Esophagus muscularis mucosa (tissue), 4 donors: ENCODE measurements around the gene CABLES1. TPM values are rescaled to one million over a fixed set of nuclear protein-coding genes. Genes with fewer than 3 reads are reported as not detected.

Experiments
- DNase-seq: peaks from one replicate; pipeline ENCODE4 v3.0.0-alpha.2; 2017; ENCODE audit errors: extremely low spot score
- H3K27ac ChIP-seq, 4 donors: fragments of 200-600 bp; sonication (generic); replicated peaks in 1 of 4; 1 replicate in 3 of 4; 2 replicates in 1 of 4; pipeline ENCODE4 v1.5.1; 2016 to 2019; ENCODE audit warnings: mild to moderate bottlenecking in 1 of 4
- H3K27me3 ChIP-seq, 4 donors: fragments of 200-600 bp; sonication (generic); one replicate each; pipeline versions ENCODE4 v1.5.1 to v1.6.0; 2016 to 2019
- H3K36me3 ChIP-seq, 4 donors: fragments of 200-600 bp; sonication (generic); one replicate each; pipeline ENCODE4 v1.5.1; 2016 to 2019
- H3K4me1 ChIP-seq, 4 donors: fragments of 200-600 bp; sonication (generic); one replicate each; pipeline ENCODE4 v1.5.1; 2016 to 2019
- H3K4me3 ChIP-seq, 4 donors: fragments of 200-600 bp; sonication (generic); 1 replicate in 2 of 4; 2 replicates in 2 of 4; pipeline ENCODE4 v1.5.1; 2016 to 2019; ENCODE audit warnings: mild to moderate bottlenecking in 4 of 4, moderate library complexity in 1 of 4
- H3K9me3 ChIP-seq, 4 donors: fragments of 200-600 bp; sonication (generic); 1 replicate in 3 of 4; 2 replicates in 1 of 4; pipeline ENCODE4 v1.5.1; 2016 to 2019
- CTCF ChIP-seq, 3 experiments: fragments of 200-600 bp in 2 of 3; fragments of 450-650 bp in 1 of 3; sonication (generic) in 2 of 3; IDR thresholded peaks; one replicate each; pipeline ENCODE4 v1.5.1; 2017 to 2019; ENCODE audit warnings: antibody characterized with exemption in 3 of 3, mild to moderate bottlenecking in 2 of 3, moderate library complexity in 1 of 3
- EP300 ChIP-seq: sonication (generic); formaldehyde crosslinking; IDR thresholded peaks from one replicate; pipeline ENCODE4 v1.6.1; 2017; ENCODE audit warnings: antibody characterized with exemption
- POLR2A ChIP-seq: fragments of 450-650 bp; IDR thresholded peaks from one replicate; pipeline ENCODE4 v1.6.1; 2017; ENCODE audit warnings: antibody characterized with exemption, moderate library complexity, mild to moderate bottlenecking, low read depth
- POLR2AphosphoS5 ChIP-seq, 2 donors: sonication (generic); formaldehyde crosslinking; IDR thresholded peaks; one replicate each; pipeline ENCODE4 v1.6.1; 2017; ENCODE audit warnings: antibody characterized with exemption in 2 of 2
- WGBS: methylation state at CpG from one replicate; pipeline ENCODE4 v1.1.5; 2018; 5-methylcytosine and 5-hydroxymethylcytosine counted together
- intact Hi-C: fragments of 100-400 bp; cut with DNase I; formaldehyde crosslinking; loops from one replicate; pipeline ENCODE4 v1.15.1; 2023
- total RNA-seq, 4 donors: library from RNA; depleted of rRNA; stranded (reverse); fragments of >200 nt; gene quantifications; one replicate each; pipeline versions ENCODE4 v1.1.0 to v1.2.1, GENCODE V29; 2016

CABLES1 gene
- total RNA-seq, 4 donors from 2014 or later, result 3.8 to 8.3 (median 6.4) TPM

DNA sequence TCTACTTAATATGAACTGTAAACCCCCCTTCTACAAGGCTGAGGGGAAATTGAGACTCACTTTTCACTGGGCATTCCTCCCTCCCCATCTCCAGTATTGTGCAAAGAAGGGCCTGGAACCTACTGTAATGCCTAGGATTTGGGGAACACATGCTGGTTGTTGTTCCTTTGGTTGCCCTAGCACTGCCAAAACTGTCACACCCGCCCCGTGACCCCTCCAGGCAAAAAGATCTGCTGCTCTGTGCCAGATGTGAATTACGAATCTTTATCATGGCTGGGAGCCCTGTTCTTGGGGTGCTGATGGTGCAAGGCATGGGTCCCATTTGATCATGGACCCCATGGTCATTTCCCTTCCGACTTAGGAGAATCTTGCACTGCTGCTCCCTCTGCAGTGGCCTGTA lies 95.4 kb downstream of the CABLES1 start:
- Histone ChIP-seq H3K4me1 (peaks cover 41 to 62% (median 57%) of the 10 kb centered on the region in 4 donors), H3K9me3 (no peaks in the 10 kb centered on the region), H3K27me3 (no peaks in the 10 kb centered on the region), H3K27ac (peak overlapping the region; percentile 30 to 72 (median 54)), H3K4me3 (no peak overlapping the region), H3K36me3 (no peaks in the 10 kb centered on the region)
- intact Hi-C loops, result loop anchor here (10.0 kb wide), 1 partner anchor 124 kb away; no protein-coding TSS in a partner anchor
- 69% methylated on average over 2 of the region's 4 CpGs for WGBS
- TF ChIP-seq POLR2A (no peak), EP300 (no peak), CTCF (IDR thresholded peaks at IDR 0.05) (no peak), POLR2AphosphoS5 (IDR thresholded peaks at IDR 0.05) (no peak)
- no peak for DNase-seq

DNA sequence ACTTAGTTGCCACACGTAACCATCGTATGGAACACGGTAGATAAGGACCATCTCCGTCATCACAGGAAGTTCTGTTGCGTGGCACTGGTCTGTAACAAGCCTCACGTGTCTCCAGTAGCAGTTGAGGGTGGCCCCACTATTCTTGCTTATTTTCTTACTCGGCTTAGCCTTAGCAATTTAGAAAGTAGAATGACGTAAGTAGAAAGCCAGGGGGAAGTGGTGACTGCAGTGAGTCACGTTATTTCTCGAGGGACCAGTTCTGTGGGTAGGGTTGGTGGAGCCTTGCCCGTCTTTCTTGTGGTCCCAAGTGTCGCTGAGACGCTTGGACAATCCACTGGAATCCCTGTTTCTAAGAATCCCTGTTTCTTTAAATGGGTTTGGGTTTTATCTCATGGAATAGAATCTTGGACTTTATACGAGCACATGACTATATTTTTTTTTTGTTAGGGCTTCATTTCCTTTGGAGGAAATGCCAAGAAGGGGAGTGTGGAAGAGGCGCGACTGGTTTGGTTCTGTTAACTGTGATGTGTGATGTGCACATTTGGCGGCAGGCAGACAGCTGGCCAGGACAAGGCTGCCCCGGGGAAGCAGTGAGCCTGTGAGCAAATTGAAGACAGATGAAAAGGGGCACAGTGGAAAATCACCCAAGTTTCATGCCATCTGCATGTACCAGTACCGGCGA lies 96.2 kb downstream of the CABLES1 start:
- WGBS, result 66% methylated on average over 20 of the region's 20 CpGs
- TF ChIP-seq POLR2AphosphoS5 (IDR thresholded peaks at IDR 0.05) (peak in 1 of 2 donors; percentile 42), POLR2A (no peak)
- no peak for DNase-seq
- Histone ChIP-seq H3K4me1 (peaks cover 33 to 54% (median 49%) of the 10 kb centered on the region in 4 donors), H3K36me3 (no peaks in the 10 kb centered on the region), H3K9me3 (no peaks in the 10 kb centered on the region), H3K4me3 (no peak overlapping the region), H3K27me3 (no peaks in the 10 kb centered on the region), H3K27ac (peak overlapping the region; percentile 30 to 72 (median 54))
- intact Hi-C loops, result loop anchor here (10.0 kb wide), 1 partner anchor 123 kb away; no protein-coding TSS in a partner anchor

GRCh38 chr18:23232331-23232730 lies 97.0 kb downstream of the CABLES1 start:
- peak overlapping the region in 2 of 4 donors; percentile 30 to 53 for H3K27ac ChIP-seq
- H3K4me1 ChIP-seq, result peaks cover 36 to 49% (median 47%) of the 10 kb centered on the region in 4 donors
- 80% methylated on average over 6 of the region's 6 CpGs for WGBS

DNA sequence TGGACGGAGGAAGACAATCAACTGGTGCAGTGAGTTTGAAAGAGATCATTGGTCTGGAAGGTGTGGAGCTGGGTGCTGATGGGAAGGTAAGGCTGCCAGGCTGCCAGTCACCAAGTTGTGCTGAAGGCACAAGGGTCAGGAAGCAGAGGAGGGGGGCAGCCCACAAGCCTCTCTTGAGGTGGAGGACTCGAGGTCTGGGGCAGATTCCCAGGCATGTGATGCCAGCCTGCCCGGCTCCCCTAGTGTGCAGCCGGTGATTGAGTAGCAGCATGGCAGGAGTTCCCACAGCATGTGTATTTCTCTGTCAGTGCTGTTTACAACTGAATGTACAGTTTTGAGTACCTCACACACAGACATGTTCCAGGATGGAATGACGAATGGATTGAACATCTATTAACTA lies 99.3 kb downstream of the CABLES1 start:
- no peak for TF ChIP-seq EP300
- TF ChIP-seq CTCF (IDR thresholded peaks at IDR 0.05), result no peak
- TF ChIP-seq POLR2A, result no peak
- no peak for TF ChIP-seq POLR2AphosphoS5 (IDR thresholded peaks at IDR 0.05)
- intact Hi-C loops, result loop anchor here (5.0 to 10.0 kb wide), 2 partner anchors 102 to 120 kb away; no protein-coding TSS in a partner anchor
- DNase-seq, result no peak
- Histone ChIP-seq H3K9me3 (no peaks in the 10 kb centered on the region), H3K36me3 (no peaks in the 10 kb centered on the region), H3K4me3 (no peak overlapping the region), H3K27ac (no peak overlapping the region), H3K4me1 (peaks cover 28 to 43% (median 40%) of the 10 kb centered on the region in 4 donors), H3K27me3 (no peaks in the 10 kb centered on the region)
- WGBS, result 81% methylated on average over 5 of the region's 5 CpGs

More at GRCh38 chr18:23232331-23232730, 97.0 kb downstream of the CABLES1 start:
- no peaks in the 10 kb centered on the region for H3K36me3 ChIP-seq
- H3K9me3 ChIP-seq, result no peaks in the 10 kb centered on the region
- H3K4me3 ChIP-seq, result no peak overlapping the region
- no peak for DNase-seq
- H3K27me3 ChIP-seq, result no peaks in the 10 kb centered on the region
- TF ChIP-seq CTCF (IDR thresholded peaks at IDR 0.05), result no peak
- TF ChIP-seq POLR2A, result no peak
- no peak for TF ChIP-seq POLR2AphosphoS5 (IDR thresholded peaks at IDR 0.05)
- no peak for TF ChIP-seq EP300
- intact Hi-C loops, result loop anchor here (10.0 kb wide), 1 partner anchor 122 kb away; no protein-coding TSS in a partner anchor

DNA sequence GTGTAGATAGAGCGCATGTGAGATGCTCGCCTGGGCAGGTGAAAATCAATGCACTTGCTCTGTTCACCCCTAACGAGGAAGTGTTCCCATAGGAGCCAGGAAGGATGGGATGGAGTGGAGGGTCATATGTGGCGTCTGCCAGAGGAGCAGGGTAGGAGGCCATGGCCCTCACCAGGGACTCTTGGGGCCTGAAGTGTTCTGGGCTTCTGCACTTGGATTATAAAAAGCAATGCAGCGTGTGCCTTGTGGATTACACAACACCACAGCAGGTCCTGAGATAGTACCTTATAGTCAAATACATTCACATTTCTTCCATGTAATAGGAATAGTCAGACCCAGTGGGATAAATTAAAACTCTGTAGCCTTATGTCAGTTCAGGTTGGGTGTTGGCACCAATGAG lies 100.1 kb downstream of the CABLES1 start:
- Histone ChIP-seq H3K4me1 (peaks cover 28 to 38% (median 34%) of the 10 kb centered on the region in 4 donors), H3K4me3 (no peak overlapping the region), H3K27ac (no peak overlapping the region), H3K27me3 (no peaks in the 10 kb centered on the region), H3K9me3 (no peaks in the 10 kb centered on the region), H3K36me3 (no peaks in the 10 kb centered on the region)
- no peak for DNase-seq
- intact Hi-C loops, result loop anchor here (5.0 to 10.0 kb wide), 2 partner anchors 103 to 119 kb away; no protein-coding TSS in a partner anchor
- TF ChIP-seq CTCF (IDR thresholded peaks at IDR 0.05) (no peak), POLR2AphosphoS5 (IDR thresholded peaks at IDR 0.05) (no peak), POLR2A (no peak), EP300 (no peak)
- WGBS, result 94% methylated on average over 5 of the region's 5 CpGs
